ENCODE results near the gene VWA5B1.

GRCh38 chr1:20312818-20313217 is 22.1 kb downstream of the VWA5B1 start:
- TF ChIP-seq CTCF (IDR thresholded peaks at IDR 0.05; ENCODE audit: low read length): no peak
- no peak for TF ChIP-seq EZH2phosphoT487 (IDR thresholded peaks at IDR 0.05; ENCODE audit: low read length)
